Measurements from ENCODE around the gene RPL29. TPM values are rescaled to one million over a fixed set of nuclear protein-coding genes. Genes with fewer than 3 reads are reported as not detected.
A peak's percentile ranks its signal among the peaks of the same experiment; 100 is the strongest.

Gene RPL29
- total and polyA plus RNA-seq, 7 experiments from 2014 or later: 1,152 to 2,133 (median 1,556) TPM

GRCh38 chr3:51985063-51985462 is 10.6 kb downstream of the RPL29 start:
- Histone ChIP-seq H3K27me3 (ENCODE audit: control insufficient read depth in 2 of 2, insufficient read depth in 2 of 2, low read length in 2 of 2) (no peaks in the 10 kb centered on the region), H3K36me3 (ENCODE audit: control insufficient read depth in 2 of 3, insufficient read depth in 3 of 3, low read length in 3 of 3) (peaks cover 0 to 9% (median 0%) of the 10 kb centered on the region in 3 experiments), H3K9me3 (ENCODE audit: control insufficient read depth in 2 of 3, low read length in 3 of 3) (no peaks in the 10 kb centered on the region), H3K27ac (ENCODE audit: low read depth, low read length) (peak overlapping the region; percentile 35), H3K4me1 (ENCODE audit: control insufficient read depth in 2 of 2, insufficient read depth in 2 of 2, low read length in 2 of 2) (peaks cover 10 to 12% of the 10 kb centered on the region in 2 donors), H3K4me3 (ENCODE audit: low read length) (no peak overlapping the region)
- ATAC-seq: no peak
- Mint-ChIP-seq H3K4me3 (peak overlapping the region in 6 of 10 donors; percentile 2 to 85 (median 41)), H3K4me1 (peaks cover 18 to 29% (median 22%) of the 10 kb centered on the region in 7 donors), H3K27me3 (no peaks in the 10 kb centered on the region), H3K36me3 (peaks cover 0 to 5% (median 0%) of the 10 kb centered on the region in 5 donors), H3K27ac (peak overlapping the region in 6 of 9 donors; percentile 61 to 88 (median 78)), H3K9me3 (no peaks in the 10 kb centered on the region)
- no peak for DNase-seq
- intact Hi-C loops (cut with micrococcal nuclease): no loop called here
- CTCF ChIA-PET: interaction anchor here (1.0 to 1.6 kb wide), 3 partner anchors 8 to 11 kb away, joined by 3 to 4 read pairs (median 4); partner anchors contain the start of genes ABHD14B and RPL29
- POLR2A ChIA-PET: interaction anchor here (3.4 kb wide), 1 partner anchor 11 kb away, joined by 23 read pairs; the partner anchor contains the start of gene ABHD14B

GRCh38 chr3:51984269-51984647 is 11.4 kb downstream of the RPL29 start:
- H3K9me3 Mint-ChIP-seq: no peaks in the 10 kb centered on the region
- DNase-seq (no peak), ATAC-seq (no peak)
- peaks cover 10 to 12% of the 10 kb centered on the region in 2 donors for H3K4me1 ChIP-seq (ENCODE audit: control insufficient read depth in 2 of 2, insufficient read depth in 2 of 2, low read length in 2 of 2)
- intact Hi-C loops (cut with micrococcal nuclease): no loop called here
- H3K27me3 ChIP-seq (ENCODE audit: control insufficient read depth in 2 of 2, insufficient read depth in 2 of 2, low read length in 2 of 2): no peaks in the 10 kb centered on the region
- no peak overlapping the region for H3K4me3 ChIP-seq (ENCODE audit: low read length)
- H3K9me3 ChIP-seq (ENCODE audit: control insufficient read depth in 2 of 3, low read length in 3 of 3): no peaks in the 10 kb centered on the region
- peak overlapping the region in 8 of 9 donors; percentile 2 to 92 (median 86) for H3K27ac Mint-ChIP-seq
- H3K27ac ChIP-seq (ENCODE audit: low read depth, low read length): peak overlapping the region; percentile 83
- peaks cover 18 to 29% (median 22%) of the 10 kb centered on the region in 7 donors for H3K4me1 Mint-ChIP-seq
- POLR2A ChIA-PET: interaction anchor here (1.3 to 3.4 kb wide), 4 partner anchors 8 to 11 kb away, joined by 5 to 23 read pairs (median 18); partner anchors contain the start of genes ABHD14A, ABHD14B and RPL29
- peaks cover 0 to 9% (median 0%) of the 10 kb centered on the region in 3 experiments for H3K36me3 ChIP-seq (ENCODE audit: control insufficient read depth in 2 of 3, insufficient read depth in 3 of 3, low read length in 3 of 3)
- CTCF ChIA-PET: interaction anchor here (0.6 to 2.5 kb wide), 5 partner anchors 8 to 12 kb away, joined by 3 to 15 read pairs (median 4); partner anchors contain the start of genes ABHD14A, ABHD14B and RPL29
- no peaks in the 10 kb centered on the region for H3K27me3 Mint-ChIP-seq
- peak overlapping the region; percentile 51 to 99 (median 92) for H3K4me3 Mint-ChIP-seq
- peaks cover 0 to 5% (median 0%) of the 10 kb centered on the region in 5 donors for H3K36me3 Mint-ChIP-seq

- DNase-seq (peak in 1 of 9 donors; percentile 23), ATAC-seq (no peak)
- H3K36me3 Mint-ChIP-seq: peaks cover 0 to 5% (median 0%) of the 10 kb centered on the region in 5 donors
- Histone ChIP-seq H3K27me3 (ENCODE audit: control insufficient read depth in 2 of 2, insufficient read depth in 2 of 2, low read length in 2 of 2) (no peaks in the 10 kb centered on the region), H3K27ac (ENCODE audit: low read depth, low read length) (peak overlapping the region; percentile 83), H3K4me1 (ENCODE audit: control insufficient read depth in 2 of 2, insufficient read depth in 2 of 2, low read length in 2 of 2) (peaks cover 10 to 12% of the 10 kb centered on the region in 2 donors), H3K9me3 (ENCODE audit: control insufficient read depth in 2 of 3, low read length in 3 of 3) (no peaks in the 10 kb centered on the region), H3K4me3 (ENCODE audit: low read length) (peak overlapping the region; percentile 77), H3K36me3 (ENCODE audit: control insufficient read depth in 2 of 3, insufficient read depth in 3 of 3, low read length in 3 of 3) (peaks cover 0 to 9% (median 0%) of the 10 kb centered on the region in 3 experiments)
- no peaks in the 10 kb centered on the region for H3K27me3 Mint-ChIP-seq
- H3K4me1 Mint-ChIP-seq: peaks cover 18 to 29% (median 22%) of the 10 kb centered on the region in 7 donors
- no peaks in the 10 kb centered on the region for H3K9me3 Mint-ChIP-seq
- ChIA-PET POLR2A (interaction anchor here (0.7 to 3.4 kb wide), 7 partner anchors 8 to 361 kb away, joined by 3 to 23 read pairs (median 14); partner anchors contain the start of genes ABHD14A, ABHD14B, PCBP4 and POC1A), CTCF (interaction anchor here (0.6 to 2.5 kb wide), 6 partner anchors 9 to 20 kb away, joined by 3 to 15 read pairs (median 4); partner anchors contain the start of genes ABHD14A, ABHD14B and RPL29)
- H3K4me3 Mint-ChIP-seq: peak overlapping the region; percentile 83 to 99 (median 92)
- intact Hi-C loops (cut with micrococcal nuclease): loop anchor here (1.0 kb wide), 3 partner anchors 8 to 12 kb away; partner anchors contain the start of genes RPL29 (in 2 of the 2), ABHD14A (in 1 of the 2) and ABHD14B (in 1 of the 2)
- peak overlapping the region; percentile 77 to 92 (median 89) for H3K27ac Mint-ChIP-seq
Measured at GRCh38 chr3:51983578-51984268, 12.0 kb downstream of the RPL29 start.

GRCh38 chr3:51982838-51983577 is 12.7 kb downstream of the RPL29 start, which contains the start of gene ACY1:
ACY1 (plus strand) TSS chr3:51983535; CDS start chr3:51984065, 530 bp downstream.
- DNase-seq (peak; percentile 48 to 86 (median 56)), ATAC-seq (peak; percentile 85)
- Mint-ChIP-seq H3K4me1 (peaks cover 18 to 27% (median 22%) of the 10 kb centered on the region in 7 donors), H3K27ac (peak within 1 kb of the TSS; percentile 81 to 97 (median 90)), H3K9me3 (no peaks in the 10 kb centered on the region), H3K27me3 (no peaks in the 10 kb centered on the region), H3K36me3 (peaks cover 0 to 5% (median 0%) of the 10 kb centered on the region in 5 donors), H3K4me3 (peak within 1 kb of the TSS; percentile 83 to 99 (median 94))
- intact Hi-C loops (cut with micrococcal nuclease): loop anchor here (1.0 kb wide), 3 partner anchors 8 to 12 kb away; partner anchors contain the start of genes RPL29 (in 2 of the 2), ABHD14A (in 1 of the 2) and ABHD14B (in 1 of the 2)
- peaks cover 10 to 12% of the 10 kb centered on the region in 2 donors for H3K4me1 ChIP-seq (ENCODE audit: control insufficient read depth in 2 of 2, insufficient read depth in 2 of 2, low read length in 2 of 2)
- H3K27me3 ChIP-seq (ENCODE audit: control insufficient read depth in 2 of 2, insufficient read depth in 2 of 2, low read length in 2 of 2): no peaks in the 10 kb centered on the region
- POLR2A ChIA-PET: interaction anchor here (0.9 to 3.4 kb wide), 8 partner anchors 9 to 172 kb away, joined by 3 to 23 read pairs (median 10); partner anchors contain the start of genes ABHD14B, PCBP4, POC1A and RPL29
- H3K27ac ChIP-seq (ENCODE audit: low read depth, low read length): peak within 1 kb of the TSS; percentile 83
- CTCF ChIA-PET: interaction anchor here (0.6 to 2.5 kb wide), 7 partner anchors 9 to 162 kb away, joined by 3 to 15 read pairs (median 4); partner anchors contain the start of genes ABHD14A, ABHD14B, RPL29 and RRP9
- peaks cover 0 to 9% (median 0%) of the 10 kb centered on the region in 3 experiments for H3K36me3 ChIP-seq (ENCODE audit: control insufficient read depth in 2 of 3, insufficient read depth in 3 of 3, low read length in 3 of 3)
- peak within 1 kb of the TSS; percentile 77 for H3K4me3 ChIP-seq (ENCODE audit: low read length)
- no peaks in the 10 kb centered on the region for H3K9me3 ChIP-seq (ENCODE audit: control insufficient read depth in 2 of 3, low read length in 3 of 3)

- H3K4me1 Mint-ChIP-seq: peaks cover 20 to 33% (median 24%) of the 10 kb centered on the region in 7 donors
- peak overlapping the region; percentile 77 for H3K4me3 ChIP-seq (ENCODE audit: low read length)
- CTCF ChIA-PET: interaction anchor here (0.6 to 2.5 kb wide), 7 partner anchors 8 to 303 kb away, joined by 3 to 15 read pairs (median 5); partner anchors contain the start of genes ABHD14A, ABHD14B and RRP9
Measured at GRCh38 chr3:51982352-51982837, 13.3 kb downstream of the RPL29 start.

More at GRCh38 chr3:51982352-51982837, 13.3 kb downstream of the RPL29 start:
- DNase-seq: peak in 1 of 9 donors; percentile 44
- peaks cover 0 to 9% (median 0%) of the 10 kb centered on the region in 3 experiments for H3K36me3 ChIP-seq (ENCODE audit: control insufficient read depth in 2 of 3, insufficient read depth in 3 of 3, low read length in 3 of 3)
- Mint-ChIP-seq H3K9me3 (no peaks in the 10 kb centered on the region), H3K27me3 (no peaks in the 10 kb centered on the region), H3K4me3 (peak overlapping the region; percentile 83 to 99 (median 94)), H3K36me3 (peaks cover 0 to 5% (median 0%) of the 10 kb centered on the region in 5 donors), H3K27ac (peak overlapping the region; percentile 81 to 97 (median 90))
- ATAC-seq: peak; percentile 43
- POLR2A ChIA-PET: interaction anchor here (0.9 to 3.4 kb wide), 8 partner anchors 9 to 172 kb away, joined by 3 to 23 read pairs (median 10); partner anchors contain the start of genes ABHD14B, PCBP4, POC1A and RPL29
- intact Hi-C loops (cut with micrococcal nuclease): no loop called here
- H3K27me3 ChIP-seq (ENCODE audit: control insufficient read depth in 2 of 2, insufficient read depth in 2 of 2, low read length in 2 of 2): no peaks in the 10 kb centered on the region
- no peaks in the 10 kb centered on the region for H3K9me3 ChIP-seq (ENCODE audit: control insufficient read depth in 2 of 3, low read length in 3 of 3)
- H3K27ac ChIP-seq (ENCODE audit: low read depth, low read length): peak overlapping the region; percentile 83
- peaks cover 10 to 12% of the 10 kb centered on the region in 2 donors for H3K4me1 ChIP-seq (ENCODE audit: control insufficient read depth in 2 of 2, insufficient read depth in 2 of 2, low read length in 2 of 2)

All from naive thymus-derived CD4-positive, alpha-beta T cell (primary cell).